KOPT-K1 (cell line): ENCODE results near the gene TAF15.

Experiments
- H3K27ac ChIP-seq: fragments of 200-600 bp; sonication (generic); 2 replicates; pipeline ENCODE4 v1.5.1; 2016; ENCODE audit warnings: antibody characterized with exemption, mild to moderate bottlenecking, low read depth, low read length; ENCODE audit not compliant: poor library complexity, severe bottlenecking
- H3K36me3 ChIP-seq: fragments of 200-600 bp; sonication (generic); 2 replicates; pipeline ENCODE4 v1.5.1; 2017; ENCODE audit warnings: antibody characterized with exemption, mild to moderate bottlenecking, low read length, moderate library complexity; ENCODE audit not compliant: insufficient read depth
- H3K9me3 ChIP-seq: fragments of 200-600 bp; sonication (generic); 2 replicates; pipeline ENCODE4 v1.5.1; 2017; ENCODE audit warnings: antibody characterized with exemption, low read length, mild to moderate bottlenecking; ENCODE audit not compliant: insufficient read depth, poor library complexity, severe bottlenecking

The TAF15 gene

DNA sequence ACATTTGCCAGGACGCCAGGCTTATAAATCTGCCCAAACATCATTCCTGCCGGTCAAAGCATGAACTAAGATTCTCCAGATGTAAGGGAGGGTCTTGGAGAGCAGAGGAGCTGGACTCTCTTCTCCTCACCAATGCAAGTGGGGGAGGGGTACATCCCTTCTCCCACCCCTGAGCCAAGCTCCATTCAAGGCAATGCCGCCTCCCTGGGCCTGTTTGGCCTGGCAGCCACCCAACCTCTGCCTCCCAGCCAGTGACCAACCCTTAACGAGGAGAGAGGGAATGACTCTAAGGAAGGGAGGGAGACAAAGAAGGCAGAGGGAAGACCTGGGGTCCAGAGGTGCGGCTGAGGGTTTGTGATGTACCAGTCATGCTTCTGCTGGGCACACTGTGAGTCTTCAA, 34.8 kb upstream of the TAF15 start:
- no peak overlapping the region for H3K27ac ChIP-seq

DNA sequence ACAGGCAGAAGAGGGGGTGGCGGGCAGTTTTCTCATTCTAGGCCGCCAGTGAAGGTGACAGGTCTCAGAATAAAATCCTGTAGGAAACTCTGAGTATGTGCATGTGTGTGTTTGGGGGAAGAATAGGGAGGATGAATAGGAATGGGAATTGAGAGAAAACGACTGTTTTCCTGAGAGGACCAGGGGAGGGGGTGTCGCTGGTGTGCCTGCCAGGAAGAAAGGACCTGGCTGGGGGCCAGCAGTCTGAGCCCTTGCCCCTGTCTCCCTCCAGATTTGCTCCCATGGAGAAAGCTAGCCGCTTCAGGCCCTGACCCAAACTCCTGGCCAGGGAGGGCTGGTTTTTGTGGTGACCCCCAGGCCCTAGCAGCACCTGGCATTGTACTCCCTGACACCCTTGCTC, 34.2 kb upstream of the TAF15 start:
- no peak overlapping the region for H3K27ac ChIP-seq
- H3K36me3 ChIP-seq: no peaks in the 10 kb centered on the region
- H3K9me3 ChIP-seq: no peaks in the 10 kb centered on the region

More for the DNA sequence above, 34.8 kb upstream of the TAF15 start:
- Histone ChIP-seq H3K36me3 (no peaks in the 10 kb centered on the region), H3K9me3 (no peaks in the 10 kb centered on the region)

DNA sequence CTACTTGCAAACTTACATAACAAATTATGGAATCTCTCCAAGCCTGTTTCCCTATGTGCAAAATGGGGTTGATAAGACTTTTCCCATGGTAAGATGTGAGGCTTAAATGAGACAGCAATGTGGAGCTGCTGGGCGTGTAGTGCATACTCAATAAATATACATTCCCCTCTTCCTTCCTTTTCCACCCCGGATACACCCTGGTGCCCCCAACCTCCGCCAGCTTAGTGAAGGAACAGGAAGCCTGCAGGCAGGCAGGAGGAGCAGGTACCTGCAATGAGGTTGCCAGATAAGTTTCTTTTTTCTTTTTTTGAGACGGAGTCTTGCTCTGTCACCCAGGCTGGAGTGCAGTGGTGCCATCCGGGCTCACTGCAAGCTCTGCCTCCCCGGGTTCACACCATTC, 33.7 kb upstream of the TAF15 start:
- Histone ChIP-seq H3K9me3 (no peaks in the 10 kb centered on the region), H3K36me3 (no peaks in the 10 kb centered on the region), H3K27ac (no peak overlapping the region)

GRCh38 chr17:35778641-35779196, 30.6 kb upstream of the TAF15 start:
- no peaks in the 10 kb centered on the region for H3K9me3 ChIP-seq
- no peak overlapping the region for H3K27ac ChIP-seq
- no peaks in the 10 kb centered on the region for H3K36me3 ChIP-seq

- H3K27ac ChIP-seq: no peak overlapping the region
- H3K9me3 ChIP-seq: no peaks in the 10 kb centered on the region
- H3K36me3 ChIP-seq: no peaks in the 10 kb centered on the region
These were observed 28.3 kb upstream of the TAF15 start for GRCh38 chr17:35780950-35781349.

DNA sequence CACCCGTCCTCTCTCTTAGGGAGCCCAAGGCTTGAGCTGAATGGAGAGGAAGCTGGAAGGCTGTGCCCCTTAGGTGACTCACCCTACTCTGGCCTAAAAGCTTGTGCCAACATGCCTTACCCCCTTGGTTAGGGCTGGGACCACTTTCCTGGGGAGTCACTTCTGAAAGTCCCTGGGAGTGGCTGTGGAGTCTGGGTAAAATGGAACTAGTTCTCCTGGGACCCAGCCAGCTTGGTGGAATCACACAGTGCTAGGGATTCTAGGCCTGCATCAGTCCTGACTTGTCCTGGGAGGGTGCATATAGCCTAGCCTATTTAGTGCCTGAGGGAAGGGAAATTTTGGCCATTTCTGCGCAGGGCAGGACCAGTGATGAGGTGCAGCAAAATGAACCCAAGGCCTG, 24.4 kb upstream of the TAF15 start:
- Histone ChIP-seq H3K36me3 (no peaks in the 10 kb centered on the region), H3K27ac (no peak overlapping the region), H3K9me3 (no peaks in the 10 kb centered on the region)

DNA sequence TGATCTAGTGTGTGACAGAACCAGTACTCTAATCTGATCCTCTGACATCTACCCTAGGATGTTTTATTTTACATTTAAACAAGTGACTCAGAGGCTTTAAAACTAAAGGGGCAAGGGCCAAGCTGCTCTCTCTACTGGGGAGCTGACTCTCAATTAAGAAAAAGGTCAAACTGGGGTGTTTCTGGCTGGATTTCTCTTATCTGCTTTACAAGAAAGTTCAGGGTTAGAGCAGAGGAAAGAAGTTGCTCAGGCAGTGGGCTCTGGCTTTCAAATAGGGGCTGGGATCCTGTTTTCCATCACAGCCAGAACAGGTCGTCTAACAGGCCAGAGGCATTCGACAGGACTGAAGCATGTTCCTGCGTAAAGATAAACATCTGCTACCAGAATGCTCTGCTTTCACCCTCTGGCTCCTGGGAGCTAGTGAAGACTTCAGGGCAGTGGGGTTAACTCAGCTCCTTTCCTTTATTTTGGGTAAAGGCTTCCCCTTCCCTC, 22.3 kb upstream of the TAF15 start:
- no peak overlapping the region for H3K27ac ChIP-seq
- no peaks in the 10 kb centered on the region for H3K9me3 ChIP-seq
- no peaks in the 10 kb centered on the region for H3K36me3 ChIP-seq

GRCh38 chr17:35788477-35789368, 20.6 kb upstream of the TAF15 start:
- no peaks in the 10 kb centered on the region for H3K9me3 ChIP-seq
- no peak overlapping the region for H3K27ac ChIP-seq
- no peaks in the 10 kb centered on the region for H3K36me3 ChIP-seq

DNA sequence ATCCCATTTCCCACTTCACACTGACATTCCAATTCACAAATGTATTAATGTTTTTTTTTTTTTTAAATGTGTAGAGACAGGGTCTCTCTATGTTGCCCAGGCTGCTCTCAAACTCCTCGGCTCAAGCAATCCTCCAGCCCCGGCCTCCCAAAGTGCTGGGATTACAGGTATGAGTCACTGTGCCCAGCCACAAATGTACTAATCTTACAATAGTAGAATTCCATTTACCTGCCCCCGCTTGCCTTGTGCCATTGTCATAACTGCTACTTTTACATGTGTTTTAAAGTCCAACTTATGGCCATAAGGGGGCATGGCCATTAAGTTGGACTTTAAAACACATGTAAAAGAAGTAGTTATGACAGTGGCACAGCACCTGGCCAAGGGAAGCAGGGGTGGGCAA, 18.4 kb upstream of the TAF15 start:
- Histone ChIP-seq H3K36me3 (no peaks in the 10 kb centered on the region), H3K9me3 (no peaks in the 10 kb centered on the region), H3K27ac (no peak overlapping the region)

- no peaks in the 10 kb centered on the region for H3K36me3 ChIP-seq
- no peaks in the 10 kb centered on the region for H3K9me3 ChIP-seq
- no peak overlapping the region for H3K27ac ChIP-seq
These were observed 17.5 kb upstream of the TAF15 start for GRCh38 chr17:35791681-35792350.

DNA sequence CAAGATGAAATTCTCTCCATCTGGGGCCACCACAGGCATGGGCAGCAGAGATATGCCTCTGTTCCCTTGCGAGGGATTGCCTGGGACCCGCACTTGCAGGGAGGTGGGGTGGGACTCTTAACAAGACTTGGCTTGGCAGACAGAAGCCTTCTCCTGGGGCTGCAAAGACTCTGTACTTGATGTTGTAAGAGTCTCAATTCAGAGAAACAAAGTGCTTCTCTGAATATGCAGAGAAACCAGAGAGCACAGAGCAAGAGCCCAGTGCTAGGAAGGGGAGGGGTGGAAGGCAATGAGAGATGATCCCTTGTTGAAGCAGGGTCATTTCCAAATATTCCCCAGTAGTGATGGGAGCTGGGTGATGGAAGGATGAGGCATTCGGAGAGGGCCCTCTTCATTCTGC, 16.0 kb upstream of the TAF15 start:
- Histone ChIP-seq H3K27ac (no peak overlapping the region), H3K36me3 (no peaks in the 10 kb centered on the region), H3K9me3 (no peaks in the 10 kb centered on the region)

- no peak within 1 kb of the TSS for H3K27ac ChIP-seq
- no peaks in the 10 kb centered on the region for H3K9me3 ChIP-seq
- H3K36me3 ChIP-seq: no peaks in the 10 kb centered on the region
These were observed 14.0 kb upstream of the TAF15 start, which contains the start of gene MMP28 for GRCh38 chr17:35795007-35795870. MMP28 (minus strand) TSS chr17:35795641; CDS start chr17:35795377, 264 bp downstream.

- no peak overlapping the region for H3K27ac ChIP-seq
- H3K9me3 ChIP-seq: no peaks in the 10 kb centered on the region
- no peaks in the 10 kb centered on the region for H3K36me3 ChIP-seq
These were observed 13.4 kb upstream of the TAF15 start for GRCh38 chr17:35795871-35796265.

GRCh38 chr17:35796942-35797341, 12.3 kb upstream of the TAF15 start:
- Histone ChIP-seq H3K9me3 (no peaks in the 10 kb centered on the region), H3K27ac (no peak overlapping the region), H3K36me3 (no peaks in the 10 kb centered on the region)
